ENCODE results near the gene RANGAP1. TPM values are rescaled to one million over a fixed set of nuclear protein-coding genes. Genes with fewer than 3 reads are reported as not detected.

The RANGAP1 gene
- total and polyA plus RNA-seq, 2 of the 4 experiments (the other 2 are of a cell fraction): 71.2 to 148 TPM

GRCh38 chr22:41267958-41268357 lies 18.0 kb downstream of the RANGAP1 start:
- no peaks in the 10 kb centered on the region for H3K4me1 ChIP-seq (ENCODE audit: control insufficient read depth, insufficient read depth, low read length)
- no peak overlapping the region for H3K56ac ChIP-seq (ENCODE audit: extremely low read depth, insufficient read depth, low read length)
- no peak overlapping the region for H2BK120ac ChIP-seq (ENCODE audit: low read depth, low read length)
- H3K4ac ChIP-seq (ENCODE audit: low read depth, low read length): no peak overlapping the region
- H3K23ac ChIP-seq (ENCODE audit: low read depth, low read length): no peak overlapping the region
- peaks cover 7% of the 10 kb centered on the region; the same call in 1 of the 2 replicates for H3K9me1 ChIP-seq (ENCODE audit: insufficient read depth, low read length)
- H2BK20ac ChIP-seq (ENCODE audit: low read depth, low read length): no peak overlapping the region
- peaks cover 33% of the 10 kb centered on the region for H4K20me1 ChIP-seq (ENCODE audit: insufficient read depth, low read length)
- intact Hi-C loops (cut with micrococcal nuclease) (no loop called here), in situ Hi-C loops (cut with MboI; ENCODE audit: low sequenced_read_pairs) (no loop called here), dilution Hi-C loops (cut with HindIII; ENCODE audit: low sequenced_read_pairs, unreplicated experiment) (no loop called here)
- TF ChIP-seq RCOR1 (IDR thresholded peaks at IDR 0.05; ENCODE audit: insufficient replicate concordance, low read length) (no peak), CTCF (conservative IDR thresholded peaks at IDR 0.05; ENCODE audit: low read depth, low read length) (no peak), MAZ (IDR thresholded peaks at IDR 0.05; ENCODE audit: borderline replicate concordance, low read depth, low read length) (no peak), FOS (IDR thresholded peaks at IDR 0.05; ENCODE audit: low read depth, low read length) (no peak), NFE2L2 (IDR thresholded peaks at IDR 0.05; ENCODE audit: low read depth, low read length) (no peak), RAD21 (IDR thresholded peaks at IDR 0.05; ENCODE audit: low read length) (no peak), SMC3 (IDR thresholded peaks at IDR 0.05; ENCODE audit: low read depth, low read length) (no peak), USF2 (IDR thresholded peaks at IDR 0.05; ENCODE audit: low read depth, low read length) (no peak), BHLHE40 (IDR thresholded peaks at IDR 0.05; ENCODE audit: low read depth, low read length) (no peak), RFX5 (IDR thresholded peaks at IDR 0.05; ENCODE audit: low read depth, low read length) (no peak), MAFK (IDR thresholded peaks at IDR 0.05; ENCODE audit: low read depth, low read length) (no peak), MXI1 (IDR thresholded peaks at IDR 0.05; ENCODE audit: borderline replicate concordance, low read depth, low read length) (no peak), POLR2A (IDR thresholded peaks at IDR 0.05; ENCODE audit: low read depth, low read length) (no peak), CEBPB (IDR thresholded peaks at IDR 0.05; ENCODE audit: low read depth, low read length) (no peak), CHD1 (IDR thresholded peaks at IDR 0.05; ENCODE audit: low read depth, low read length) (no peak), ELK1 (IDR thresholded peaks at IDR 0.05; ENCODE audit: borderline replicate concordance, low read depth, low read length) (no peak)
- no peak overlapping the region for H2BK5ac ChIP-seq (ENCODE audit: low read depth, low read length, poor library complexity, severe bottlenecking)
- peaks cover 70% of the 10 kb centered on the region for H3K36me3 ChIP-seq (ENCODE audit: control insufficient read depth, insufficient read depth, low read length)
- no peak overlapping the region for H3K27ac ChIP-seq (ENCODE audit: insufficient read depth, low read length)
- no peaks in the 10 kb centered on the region for H3K9me3 ChIP-seq (ENCODE audit: control insufficient read depth, insufficient read depth, low read length)
- H2BK15ac ChIP-seq (ENCODE audit: low read depth, low read length): no peak overlapping the region
- H3K4me2 ChIP-seq (ENCODE audit: low read depth, low read length): no peak overlapping the region
- H3K14ac ChIP-seq (replicated peaks; ENCODE audit: low read depth, low read length): no peak overlapping the region
- no peak overlapping the region for H3K4me3 ChIP-seq (ENCODE audit: insufficient read depth, low read depth, low read length)
- no peak overlapping the region for H4K8ac ChIP-seq (ENCODE audit: low read depth in 2 of 2, low read length in 2 of 2)
- H3K9ac ChIP-seq (ENCODE audit: low read depth, low read length): no peak overlapping the region
- DNase-seq: no peak
- WGBS, 2 experiments (ENCODE audit: extremely low coverage in 2 of 2, insufficient read length in 1 of 2): 98% methylated on average over 13 of the region's 16 CpGs; no CpG with 5 or more reads in 1 of the 2 experiments
- no peak overlapping the region for H4K91ac ChIP-seq (ENCODE audit: insufficient read depth, low read depth, low read length)
- ChIA-PET POLR2A (ENCODE audit: unreplicated experiment) (no interaction called here), CTCF (no interaction called here)
- H3K79me1 ChIP-seq (ENCODE audit: low read depth in 1 of 2, low read length in 2 of 2): peaks cover 37 to 75% of the 10 kb centered on the region in 2 experiments
- H2AFZ ChIP-seq (replicated peaks; ENCODE audit: low read length, poor library complexity): no peak overlapping the region
- H2AK9ac ChIP-seq (replicated peaks; ENCODE audit: low read depth, low read length, poor library complexity): no peak overlapping the region
- no peak overlapping the region for H2AK5ac ChIP-seq (ENCODE audit: low read depth, low read length)
- BruUV-seq (replicated peaks): no TSS peak
- no peak overlapping the region for H4K5ac ChIP-seq (ENCODE audit: low read depth, low read length)
- no peaks in the 10 kb centered on the region for H3K27me3 ChIP-seq (ENCODE audit: control insufficient read depth, insufficient read depth, low read length)
- H3K18ac ChIP-seq (ENCODE audit: low read depth, low read length): no peak overlapping the region
- ATAC-seq (ENCODE audit: low read depth): no peak
